ENCODE data around the gene AGXT.

DNA sequence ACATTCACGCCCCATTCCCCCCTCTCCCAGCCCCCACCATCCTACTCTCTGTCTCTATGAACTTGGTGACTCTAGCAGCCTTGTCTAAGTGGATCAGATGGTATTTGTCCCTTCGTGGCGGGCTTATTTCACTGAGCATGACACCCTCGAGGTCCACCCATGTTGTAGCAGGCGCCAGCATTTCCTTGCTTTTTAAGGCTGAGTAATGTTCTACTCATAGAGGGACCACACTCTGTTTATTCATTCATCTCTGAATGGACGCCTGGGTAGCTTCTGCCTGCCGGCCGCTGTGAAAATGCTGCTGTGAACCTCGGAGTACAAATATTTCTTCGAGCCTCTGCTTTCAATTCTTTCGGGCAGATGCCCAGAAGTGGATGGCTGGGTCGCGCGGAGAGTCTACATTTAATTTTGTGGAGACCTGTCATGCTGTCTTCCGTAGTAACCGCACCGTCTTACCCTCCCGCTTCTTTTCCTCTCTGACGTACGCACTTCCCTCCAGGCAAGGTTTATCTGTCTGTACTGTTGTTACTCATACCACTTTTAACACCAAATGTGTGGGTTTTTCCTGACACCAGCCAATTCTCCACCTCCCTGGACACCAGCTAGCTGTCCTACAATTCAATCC, 43.1 kb downstream of the AGXT start:
- TF ChIP-seq, protein P1, sequence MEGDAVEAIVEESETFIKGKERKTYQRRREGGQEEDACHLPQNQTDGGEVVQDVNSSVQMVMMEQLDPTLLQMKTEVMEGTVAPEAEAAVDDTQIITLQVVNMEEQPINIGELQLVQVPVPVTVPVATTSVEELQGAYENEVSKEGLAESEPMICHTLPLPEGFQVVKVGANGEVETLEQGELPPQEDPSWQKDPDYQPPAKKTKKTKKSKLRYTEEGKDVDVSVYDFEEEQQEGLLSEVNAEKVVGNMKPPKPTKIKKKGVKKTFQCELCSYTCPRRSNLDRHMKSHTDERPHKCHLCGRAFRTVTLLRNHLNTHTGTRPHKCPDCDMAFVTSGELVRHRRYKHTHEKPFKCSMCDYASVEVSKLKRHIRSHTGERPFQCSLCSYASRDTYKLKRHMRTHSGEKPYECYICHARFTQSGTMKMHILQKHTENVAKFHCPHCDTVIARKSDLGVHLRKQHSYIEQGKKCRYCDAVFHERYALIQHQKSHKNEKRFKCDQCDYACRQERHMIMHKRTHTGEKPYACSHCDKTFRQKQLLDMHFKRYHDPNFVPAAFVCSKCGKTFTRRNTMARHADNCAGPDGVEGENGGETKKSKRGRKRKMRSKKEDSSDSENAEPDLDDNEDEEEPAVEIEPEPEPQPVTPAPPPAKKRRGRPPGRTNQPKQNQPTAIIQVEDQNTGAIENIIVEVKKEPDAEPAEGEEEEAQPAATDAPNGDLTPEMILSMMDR (IDR thresholded peaks at IDR 0.05), result no peak
- TF ChIP-seq POLR2A (IDR thresholded peaks at IDR 0.05), result no peak

All from Peyer's patch (tissue), 4 donors.